HL-60 (cell line): ENCODE results near the gene MYOM1.

ENCODE experiments used
- DNase-seq, 2 experiments: peaks; one replicate each; pipeline ENCODE4 v3.0.0-alpha.2; 2010 to 2020; ENCODE audit warnings: low read depth in 1 of 2, low spot score in 1 of 2
- H3K27ac ChIP-seq: fragments of 250-450 bp; sonication (Bioruptor Pico); replicated peaks from 2 replicates; pipeline ENCODE4 v1.5.1; 2020; ENCODE audit warnings: mild to moderate bottlenecking, moderate library complexity
- H3K27me3 ChIP-seq: fragments of 250-450 bp; sonication (Bioruptor Pico); 2 replicates; pipeline ENCODE4 v1.5.1; 2021; ENCODE audit warnings: mild to moderate bottlenecking, moderate library complexity; ENCODE audit not compliant: insufficient read depth, poor library complexity, severe bottlenecking
- H3K4me3 ChIP-seq: replicated peaks from 2 replicates; pipeline ENCODE4 v1.5.1; 2011; ENCODE audit warnings: mild to moderate bottlenecking, control low read depth, low read length; ENCODE audit not compliant: insufficient read depth
- CTCF ChIP-seq: IDR thresholded peaks from one replicate; pipeline ENCODE4 v1.5.1; 2011; ENCODE audit warnings: low read length, control low read depth, inconsistent platforms; ENCODE audit not compliant: insufficient read depth
- GABPA ChIP-seq: IDR thresholded peaks from 2 replicates; pipeline ENCODE4 v1.6.1; 2012; ENCODE audit warnings: low read depth
- POLR2AphosphoS5 ChIP-seq: IDR thresholded peaks from 2 replicates; pipeline ENCODE4 v1.6.1; 2012; ENCODE audit warnings: low read depth
- REST ChIP-seq: IDR thresholded peaks from 2 replicates; pipeline ENCODE4 v1.6.1; 2012; ENCODE audit warnings: low read depth; ENCODE audit not compliant: insufficient replicate concordance
- SPI1 ChIP-seq: IDR thresholded peaks from 2 replicates; pipeline ENCODE4 v1.6.1; 2012; ENCODE audit warnings: low read depth, mild to moderate bottlenecking, borderline replicate concordance

Gene MYOM1

GRCh38 chr18:3226048-3226447 is 6.3 kb upstream of the MYOM1 start:
- H3K27me3 ChIP-seq: no peaks in the 10 kb centered on the region
- no peak for TF ChIP-seq GABPA
- DNase-seq: no peak
- H3K27ac ChIP-seq: no peak overlapping the region
- H3K4me3 ChIP-seq: no peak overlapping the region

- H3K27ac ChIP-seq: no peak overlapping the region
- no peak for DNase-seq
- H3K27me3 ChIP-seq: no peaks in the 10 kb centered on the region
- H3K4me3 ChIP-seq: no peak overlapping the region
- TF ChIP-seq CTCF (no peak), SPI1 (no peak), GABPA (no peak), REST (no peak), POLR2AphosphoS5 (no peak)
These were observed 5.8 kb upstream of the MYOM1 start for GRCh38 chr18:3225588-3225987.

DNA sequence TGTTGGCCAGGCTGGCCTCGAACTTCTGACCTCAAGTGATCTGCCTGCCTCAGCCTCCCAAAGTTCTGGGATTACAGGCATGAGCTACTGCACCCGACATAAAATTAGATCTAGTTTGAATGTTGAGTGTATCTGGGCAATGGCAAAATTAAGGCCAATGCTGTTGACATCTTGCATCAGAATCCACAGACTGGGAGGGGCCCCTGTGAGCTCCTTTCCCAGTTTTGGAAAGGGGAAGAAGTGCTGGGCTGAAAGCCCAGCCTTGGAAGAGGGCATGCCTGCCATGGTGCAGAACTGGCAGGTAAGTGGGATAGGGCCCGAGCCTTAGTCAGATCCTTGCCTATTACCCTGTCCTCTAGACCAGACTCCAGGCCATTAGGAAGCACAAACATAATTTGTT is 4.5 kb upstream of the MYOM1 start:
- DNase-seq: no peak
- Histone ChIP-seq H3K27ac (no peak overlapping the region), H3K27me3 (no peaks in the 10 kb centered on the region), H3K4me3 (no peak overlapping the region)
- TF ChIP-seq CTCF (no peak), GABPA (no peak), POLR2AphosphoS5 (no peak), SPI1 (no peak), REST (no peak)

GRCh38 chr18:3223356-3223755 is 3.6 kb upstream of the MYOM1 start:
- no peak for DNase-seq
- TF ChIP-seq POLR2AphosphoS5 (no peak), CTCF (no peak), REST (no peak), GABPA (no peak), SPI1 (no peak)
- no peaks in the 10 kb centered on the region for H3K27me3 ChIP-seq
- no peak overlapping the region for H3K27ac ChIP-seq
- H3K4me3 ChIP-seq: no peak overlapping the region
